Body of pancreas (tissue), 4 donors: ENCODE data around the gene IFT25. TPM values are rescaled to one million over a fixed set of nuclear protein-coding genes. Genes with fewer than 3 reads are reported as not detected.
A peak's percentile ranks its signal among the peaks of the same experiment; 100 is the strongest.

Source experiments
- ATAC-seq: fragments of 150-250 bp; one replicate; pipeline ENCODE4 v1.9.1; 2016
- DNase-seq, 4 donors: peaks; one replicate each; pipeline ENCODE4 v3.0.0-alpha.2; 2019
- H3K27ac ChIP-seq, 4 donors: fragments of 200-600 bp; sonication (generic); 1 replicate in 3 of 4; 2 replicates in 1 of 4; pipeline versions ENCODE4 v1.5.1 to v1.6.1; 2016 to 2019; ENCODE audit warnings: mild to moderate bottlenecking in 1 of 4, mixed read lengths in 1 of 4, moderate library complexity in 1 of 4
- H3K27me3 ChIP-seq, 2 donors: fragments of 200-600 bp; sonication (generic); one replicate each; pipeline ENCODE4 v1.6.0; 2016; ENCODE audit warnings: mild to moderate bottlenecking in 1 of 2
- H3K36me3 ChIP-seq, 2 donors: fragments of 200-600 bp; sonication (generic); replicated peaks in 1 of 2; 2 replicates each; pipeline ENCODE4 v1.5.1; 2016; ENCODE audit warnings: low read depth in 2 of 2; ENCODE audit not compliant: insufficient read depth in 1 of 2
- H3K4me1 ChIP-seq: fragments of 200-600 bp; sonication (generic); one replicate; pipeline ENCODE4 v1.6.0; 2016
- H3K4me3 ChIP-seq, 2 donors: fragments of 200-600 bp; sonication (generic); 1 replicate in 1 of 2; 2 replicates in 1 of 2; pipeline ENCODE4 v1.5.1; 2016 to 2019
- H3K9me3 ChIP-seq, 3 donors: fragments of 200-600 bp; sonication (generic); 1 replicate in 2 of 3; 2 replicates in 1 of 3; pipeline ENCODE4 v1.5.1; 2016
- CTCF ChIP-seq, 7 experiments: fragments of 450-650 bp in 4 of 7; fragments of 200-600 bp in 3 of 7; sonication (generic) in 3 of 7; IDR thresholded peaks; one replicate each; pipeline ENCODE4 v1.5.1; 2016 to 2019; ENCODE audit warnings: antibody characterized with exemption in 7 of 7
- POLR2A ChIP-seq, 3 donors: fragments of 450-650 bp; IDR thresholded peaks; one replicate each; pipeline ENCODE4 v1.6.1; 2016; ENCODE audit warnings: antibody characterized with exemption in 3 of 3, mild to moderate bottlenecking in 2 of 3
- WGBS, 2 donors: methylation state at CpG; one replicate each; pipeline ENCODE4 v1.1.5; 2017; 5-methylcytosine and 5-hydroxymethylcytosine counted together
- intact Hi-C: fragments of 100-400 bp; cut with DNase I; formaldehyde crosslinking; loops from one replicate; pipeline ENCODE4 v1.15.1; 2023
- total RNA-seq, 2 donors: library from RNA; depleted of rRNA; stranded (reverse); fragments of >200 nt; gene quantifications; one replicate each; pipeline ENCODE4 v1.1.0, GENCODE V29; 2016

The IFT25 gene
- total RNA-seq, 2 donors from 2014 or later: 6.6 to 17.6 TPM

- 1 to 3% methylated on average over 19 to 38 of the region's 58 CpGs for WGBS, 2 donors
- no peaks in the 10 kb centered on the region for H3K36me3 ChIP-seq
- peaks cover 23% of the 10 kb centered on the region for H3K4me1 ChIP-seq
- peak within 1 kb of the TSS; percentile 84 to 92 (median 87) for H3K27ac ChIP-seq
- TF ChIP-seq CTCF (IDR thresholded peaks at IDR 0.05): peak in 6 of 7 experiments; percentile 23 to 45 (median 34)
- peak in 2 of 3 donors; percentile 22 to 38 for TF ChIP-seq POLR2A (IDR thresholded peaks at IDR 0.05)
- DNase-seq (peak in 3 of 4 donors; percentile 69 to 76 (median 74)), ATAC-seq (peak; percentile 80)
- H3K4me3 ChIP-seq: peak within 1 kb of the TSS; percentile 74 to 89
- intact Hi-C loops: no loop called here
- no peaks in the 10 kb centered on the region for H3K27me3 ChIP-seq
- H3K9me3 ChIP-seq: no peaks in the 10 kb centered on the region
Observed at GRCh38 chr1:53946252-53947171, 1.0 kb upstream of the IFT25 start, which contains the start of gene LRRC42. Gene LRRC42, plus strand, starts transcription at chr1:53946350. Its CDS starts 5,650 bp downstream, at chr1:53952000.

GRCh38 chr1:53945183-53945432, 391 bp downstream of the IFT25 start:
- no peaks in the 10 kb centered on the region for H3K9me3 ChIP-seq
- ATAC-seq: no peak
- peak overlapping the region; percentile 84 to 92 (median 87) for H3K27ac ChIP-seq
- no peaks in the 10 kb centered on the region for H3K36me3 ChIP-seq
- WGBS, 2 donors: 1% methylated on average over 15 to 16 of the region's 16 CpGs
- intact Hi-C loops: no loop called here
- DNase-seq: no peak
- H3K4me1 ChIP-seq: peaks cover 23% of the 10 kb centered on the region
- H3K27me3 ChIP-seq: no peaks in the 10 kb centered on the region
- TF ChIP-seq POLR2A (IDR thresholded peaks at IDR 0.05): no peak
- no peak for TF ChIP-seq CTCF (IDR thresholded peaks at IDR 0.05)
- H3K4me3 ChIP-seq: peak overlapping the region; percentile 49 to 62

- H3K27me3 ChIP-seq: no peaks in the 10 kb centered on the region
- H3K27ac ChIP-seq: peak overlapping the region in 3 of 4 donors; percentile 84 to 92 (median 87)
- DNase-seq: no peak
- no peaks in the 10 kb centered on the region for H3K36me3 ChIP-seq
- TF ChIP-seq POLR2A (IDR thresholded peaks at IDR 0.05): no peak
- TF ChIP-seq CTCF (IDR thresholded peaks at IDR 0.05): no peak
- H3K4me3 ChIP-seq: peak overlapping the region in 1 of 2 donors; percentile 62
- intact Hi-C loops: no loop called here
- 58 to 59% methylated on average over 19 to 20 of the region's 20 CpGs for WGBS, 2 donors
- H3K9me3 ChIP-seq: no peaks in the 10 kb centered on the region
- ATAC-seq: no peak
- peaks cover 23% of the 10 kb centered on the region for H3K4me1 ChIP-seq
Observed at GRCh38 chr1:53944469-53945182, 873 bp downstream of the IFT25 start.

DNA sequence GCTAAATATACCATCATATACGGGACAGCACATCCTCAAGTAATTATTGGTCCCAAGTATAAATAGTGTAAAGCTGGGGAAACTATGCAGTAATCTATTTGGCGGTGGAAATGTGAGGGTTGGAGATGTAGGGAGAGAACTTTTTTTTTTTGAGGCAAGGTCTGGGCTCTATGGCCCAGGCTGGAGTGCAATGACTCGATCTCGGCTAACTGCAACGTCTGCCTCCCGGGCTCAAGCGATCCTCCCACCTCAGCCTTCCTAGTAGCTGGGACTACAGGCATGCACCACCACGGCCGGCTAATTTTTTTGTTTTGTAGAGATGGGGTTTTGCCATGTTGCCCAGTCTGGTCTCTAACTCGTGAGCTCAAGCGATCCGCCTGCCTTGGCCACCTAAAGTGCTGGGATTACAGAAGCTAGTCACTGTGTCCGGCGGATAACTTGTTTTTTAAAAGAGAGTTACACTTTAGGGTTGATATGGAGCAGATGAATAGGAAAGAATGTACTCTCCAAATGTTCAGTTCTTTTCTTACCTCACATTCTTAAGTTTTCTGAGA, 1.9 kb downstream of the IFT25 start:
- H3K27ac ChIP-seq: no peak overlapping the region
- no peaks in the 10 kb centered on the region for H3K9me3 ChIP-seq
- DNase-seq (no peak), ATAC-seq (no peak)
- H3K36me3 ChIP-seq: no peaks in the 10 kb centered on the region
- no peaks in the 10 kb centered on the region for H3K27me3 ChIP-seq
- intact Hi-C loops: no loop called here
- H3K4me3 ChIP-seq: no peak overlapping the region
- peaks cover 23% of the 10 kb centered on the region for H3K4me1 ChIP-seq
- WGBS, 2 donors: 90 to 93% methylated on average over 14 of the region's 14 CpGs
- TF ChIP-seq POLR2A (IDR thresholded peaks at IDR 0.05) (no peak), CTCF (IDR thresholded peaks at IDR 0.05) (no peak)
